Fibroblast of lung (primary cell): Measurements from ENCODE around the gene SLC27A1.

ENCODE experiments used
- CTCF ChIP-seq, 2 donors: IDR thresholded peaks in 1 of 2; conservative IDR thresholded peaks in 1 of 2; 1 replicate in 1 of 2; 2 replicates in 1 of 2; pipeline ENCODE4 v1.5.1; 2011 to 2012; ENCODE audit warnings: low read length in 2 of 2, control low read depth in 1 of 2, inconsistent platforms in 1 of 2, low read depth in 1 of 2, mild to moderate bottlenecking in 1 of 2
- EZH2 ChIP-seq: IDR thresholded peaks from 2 replicates; pipeline ENCODE4 v1.5.1; 2012; ENCODE audit warnings: low read length, control low read depth, mild to moderate bottlenecking; ENCODE audit errors: missing control alignments

- no peak for TF ChIP-seq CTCF (conservative IDR thresholded peaks at IDR 0.05 in 1 of 2, IDR thresholded peaks at IDR 0.05 in 1 of 2; ENCODE audit: low read depth in 1 of 2, low read length in 2 of 2)
- TF ChIP-seq EZH2: no peak
Observed at GRCh38 chr19:17555480-17555928, 85.2 kb downstream of the SLC27A1 start, which contains the start of gene COLGALT1.
